HEK293 (cell line): Measurements from ENCODE around the gene STOML1.

ENCODE experiments used
- HOXC10 ChIP-seq: sonication (generic); formaldehyde crosslinking; IDR thresholded peaks from 2 replicates; pipeline ENCODE4 v1.8.1; 2023; ENCODE audit warnings: mild to moderate bottlenecking, missing genetic modification reagents
- TCF7L2 ChIP-seq: IDR thresholded peaks from 2 replicates; pipeline ENCODE4 v1.6.1; 2011; ENCODE audit warnings: low read depth, mild to moderate bottlenecking, inconsistent platforms, low read length, moderate library complexity, borderline replicate concordance
- YY1 ChIP-seq: fragments of 450-650 bp; formaldehyde crosslinking; IDR thresholded peaks from 2 replicates; pipeline ENCODE4 v1.5.1; 2018; ENCODE audit warnings: missing biosample characterization, missing genetic modification characterization
- ZNF112 ChIP-seq: fragments of 450-650 bp; formaldehyde crosslinking; IDR thresholded peaks from 2 replicates; pipeline ENCODE4 v1.5.0; 2017; ENCODE audit warnings: missing biosample characterization, missing genetic modification characterization
- ZNF302 ChIP-seq: fragments of 450-650 bp; formaldehyde crosslinking; IDR thresholded peaks from 2 replicates; pipeline ENCODE4 v1.5.1; 2016; ENCODE audit warnings: missing biosample characterization, missing genetic modification characterization, low read depth
- TF ChIP-seq, protein P1 (sequence below): fragments of 450-650 bp; formaldehyde crosslinking; IDR thresholded peaks from 2 replicates; pipeline ENCODE4 v1.5.1; 2016; ENCODE audit warnings: missing biosample characterization, missing genetic modification characterization

DNA sequence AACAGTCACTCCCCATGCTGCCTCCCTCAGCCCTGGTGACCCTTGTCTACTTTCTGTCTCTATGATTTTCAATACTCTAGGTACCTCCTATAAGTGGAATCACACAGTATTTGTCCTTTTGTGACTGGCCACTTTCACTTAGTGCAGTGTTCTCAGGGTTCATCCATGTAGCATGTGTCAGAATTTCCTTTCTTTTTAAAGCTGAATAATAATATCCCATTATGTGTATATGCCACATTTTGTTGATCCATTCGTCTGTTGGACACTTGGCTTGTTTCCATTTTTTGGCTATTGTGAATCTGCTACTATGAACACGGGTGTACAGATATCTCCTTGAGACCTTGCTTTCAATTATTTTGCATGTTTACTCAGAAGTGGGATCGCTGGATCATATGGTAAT, 36.6 kb upstream of the STOML1 start:
- TF ChIP-seq HOXC10 (no peak), TCF7L2 (no peak), ZNF302 (no peak), YY1 (no peak), ZNF112 (tag by site-specific recombination) (no peak)
- TF ChIP-seq, protein P1, sequence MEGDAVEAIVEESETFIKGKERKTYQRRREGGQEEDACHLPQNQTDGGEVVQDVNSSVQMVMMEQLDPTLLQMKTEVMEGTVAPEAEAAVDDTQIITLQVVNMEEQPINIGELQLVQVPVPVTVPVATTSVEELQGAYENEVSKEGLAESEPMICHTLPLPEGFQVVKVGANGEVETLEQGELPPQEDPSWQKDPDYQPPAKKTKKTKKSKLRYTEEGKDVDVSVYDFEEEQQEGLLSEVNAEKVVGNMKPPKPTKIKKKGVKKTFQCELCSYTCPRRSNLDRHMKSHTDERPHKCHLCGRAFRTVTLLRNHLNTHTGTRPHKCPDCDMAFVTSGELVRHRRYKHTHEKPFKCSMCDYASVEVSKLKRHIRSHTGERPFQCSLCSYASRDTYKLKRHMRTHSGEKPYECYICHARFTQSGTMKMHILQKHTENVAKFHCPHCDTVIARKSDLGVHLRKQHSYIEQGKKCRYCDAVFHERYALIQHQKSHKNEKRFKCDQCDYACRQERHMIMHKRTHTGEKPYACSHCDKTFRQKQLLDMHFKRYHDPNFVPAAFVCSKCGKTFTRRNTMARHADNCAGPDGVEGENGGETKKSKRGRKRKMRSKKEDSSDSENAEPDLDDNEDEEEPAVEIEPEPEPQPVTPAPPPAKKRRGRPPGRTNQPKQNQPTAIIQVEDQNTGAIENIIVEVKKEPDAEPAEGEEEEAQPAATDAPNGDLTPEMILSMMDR (tag by site-specific recombination): no peak
